NB4 (cell line): Measurements from ENCODE around the gene SSR2.

Experiments used
- MYC ChIP-seq: IDR thresholded peaks from 2 replicates; pipeline ENCODE4 v1.6.1; 2011; ENCODE audit warnings: low read depth, low read length
- POLR2A ChIP-seq: IDR thresholded peaks from 2 replicates; pipeline ENCODE4 v1.6.1; 2011; ENCODE audit warnings: mild to moderate bottlenecking; ENCODE audit not compliant: insufficient read length; ENCODE audit errors: extremely low read depth
- TF ChIP-seq, protein P1 (sequence below): IDR thresholded peaks from one replicate; pipeline ENCODE4 v1.5.1; 2012; ENCODE audit warnings: low read depth, low read length
- TF ChIP-seq, protein P2 (sequence below): IDR thresholded peaks from 2 replicates; pipeline ENCODE4 v1.6.1; 2011; ENCODE audit warnings: low read depth, low read length

DNA sequence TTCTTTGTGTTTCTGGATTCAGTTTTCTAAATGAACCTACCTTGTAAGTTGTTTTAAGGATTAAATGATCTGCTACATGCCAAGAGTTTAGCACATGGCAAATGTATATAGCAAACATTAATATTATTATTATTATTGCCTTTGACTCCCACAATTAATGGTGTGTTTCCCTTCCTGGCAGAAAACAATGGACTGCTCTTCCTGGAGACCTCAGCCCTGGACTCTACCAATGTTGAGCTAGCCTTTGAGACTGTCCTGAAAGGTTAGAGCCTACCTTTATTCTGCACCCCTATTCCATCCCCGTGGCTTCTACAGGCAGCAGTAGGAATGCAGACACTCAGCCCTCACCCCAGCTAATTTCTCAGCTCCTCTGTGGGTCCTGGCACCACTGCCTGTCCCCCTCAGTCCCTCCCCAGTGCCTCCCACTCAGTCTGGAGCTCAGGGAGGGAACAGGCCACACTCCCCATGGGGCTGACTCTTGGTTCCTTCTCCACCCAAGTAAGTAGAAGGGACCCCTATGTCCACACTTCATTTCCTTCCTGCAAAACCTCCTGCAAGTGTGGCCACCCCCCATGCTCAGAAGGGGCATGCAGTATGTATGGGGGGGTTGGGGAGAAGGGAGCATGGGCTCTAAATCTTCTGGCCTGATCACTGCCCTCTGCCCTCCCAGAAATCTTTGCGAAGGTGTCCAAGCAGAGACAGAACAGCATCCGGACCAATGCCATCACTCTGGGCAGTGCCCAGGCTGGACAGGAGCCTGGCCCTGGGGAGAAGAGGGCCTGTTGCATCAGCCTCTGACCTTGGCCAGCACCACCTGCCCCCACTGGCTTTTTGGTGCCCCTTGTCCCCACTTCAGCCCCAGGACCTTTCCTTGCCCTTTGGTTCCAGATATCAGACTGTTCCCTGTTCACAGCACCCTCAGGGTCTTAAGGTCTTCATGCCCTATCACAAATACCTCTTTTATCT, 49.0 kb upstream of the SSR2 start:
- TF ChIP-seq, protein P1, sequence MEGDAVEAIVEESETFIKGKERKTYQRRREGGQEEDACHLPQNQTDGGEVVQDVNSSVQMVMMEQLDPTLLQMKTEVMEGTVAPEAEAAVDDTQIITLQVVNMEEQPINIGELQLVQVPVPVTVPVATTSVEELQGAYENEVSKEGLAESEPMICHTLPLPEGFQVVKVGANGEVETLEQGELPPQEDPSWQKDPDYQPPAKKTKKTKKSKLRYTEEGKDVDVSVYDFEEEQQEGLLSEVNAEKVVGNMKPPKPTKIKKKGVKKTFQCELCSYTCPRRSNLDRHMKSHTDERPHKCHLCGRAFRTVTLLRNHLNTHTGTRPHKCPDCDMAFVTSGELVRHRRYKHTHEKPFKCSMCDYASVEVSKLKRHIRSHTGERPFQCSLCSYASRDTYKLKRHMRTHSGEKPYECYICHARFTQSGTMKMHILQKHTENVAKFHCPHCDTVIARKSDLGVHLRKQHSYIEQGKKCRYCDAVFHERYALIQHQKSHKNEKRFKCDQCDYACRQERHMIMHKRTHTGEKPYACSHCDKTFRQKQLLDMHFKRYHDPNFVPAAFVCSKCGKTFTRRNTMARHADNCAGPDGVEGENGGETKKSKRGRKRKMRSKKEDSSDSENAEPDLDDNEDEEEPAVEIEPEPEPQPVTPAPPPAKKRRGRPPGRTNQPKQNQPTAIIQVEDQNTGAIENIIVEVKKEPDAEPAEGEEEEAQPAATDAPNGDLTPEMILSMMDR = no peak
- TF ChIP-seq MYC (no peak), POLR2A (no peak)
- TF ChIP-seq, protein P2, sequence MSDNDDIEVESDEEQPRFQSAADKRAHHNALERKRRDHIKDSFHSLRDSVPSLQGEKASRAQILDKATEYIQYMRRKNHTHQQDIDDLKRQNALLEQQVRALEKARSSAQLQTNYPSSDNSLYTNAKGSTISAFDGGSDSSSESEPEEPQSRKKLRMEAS = no peak
